HepG2 (cell line): Measurements from ENCODE around the gene POLDIP3. TPM values are rescaled to one million over a fixed set of nuclear protein-coding genes. Genes with fewer than 3 reads are reported as not detected.

Experiments used
- ESRRA ChIP-seq: sonication (generic); formaldehyde crosslinking; IDR thresholded peaks from 2 replicates; pipeline ENCODE4 v1.5.1; 2020; ENCODE audit warnings: mild to moderate bottlenecking, low read depth, missing genetic modification reagents
- GABPB1 ChIP-seq: IDR thresholded peaks from 2 replicates; pipeline ENCODE4 v1.6.1; 2016; ENCODE audit warnings: mild to moderate bottlenecking, missing genetic modification reagents, moderate library complexity, missing compliant biosample characterization
- HHEX ChIP-seq: IDR thresholded peaks from 2 replicates; pipeline ENCODE4 v1.6.1; 2016; ENCODE audit warnings: control low read depth
- HOXD1 ChIP-seq: sonication (generic); formaldehyde crosslinking; IDR thresholded peaks from 2 replicates; pipeline ENCODE4 v1.5.0; 2020; ENCODE audit warnings: missing genetic modification reagents
- KDM3A ChIP-seq: IDR thresholded peaks from 2 replicates; pipeline ENCODE4 v1.6.1; 2018; ENCODE audit warnings: low read depth, missing compliant biosample characterization
- MIER3 ChIP-seq: IDR thresholded peaks from 2 replicates; pipeline ENCODE4 v1.6.1; 2016; ENCODE audit warnings: missing compliant biosample characterization, borderline replicate concordance
- MYC ChIP-seq: sonication (generic); formaldehyde crosslinking; IDR thresholded peaks from 2 replicates; pipeline ENCODE4 v1.9.0; 2021; ENCODE audit warnings: missing genetic modification reagents, borderline replicate concordance
- RBM39 ChIP-seq: fragments of 200-400 bp; formaldehyde crosslinking; IDR thresholded peaks from one replicate; pipeline ENCODE4 v1.6.1; 2018; ENCODE audit warnings: antibody characterized with exemption, mild to moderate bottlenecking, low read depth, low read length; ENCODE audit not compliant: poor library complexity, severe bottlenecking
- SRY ChIP-seq: sonication (generic); formaldehyde crosslinking; IDR thresholded peaks from 2 replicates; pipeline ENCODE4 v1.8.0; 2022; ENCODE audit warnings: mild to moderate bottlenecking, missing genetic modification reagents
- SSRP1 ChIP-seq: IDR thresholded peaks from 2 replicates; pipeline ENCODE4 v1.6.1; 2016; ENCODE audit warnings: control low read depth
- STAG1 ChIP-seq: sonication (generic); formaldehyde crosslinking; IDR thresholded peaks from 2 replicates; pipeline ENCODE4 v1.4.0; 2020; ENCODE audit warnings: missing genetic modification reagents
- TBP ChIP-seq: sonication (generic); formaldehyde crosslinking; IDR thresholded peaks from 2 replicates; pipeline ENCODE4 v1.5.0; 2020; ENCODE audit warnings: missing genetic modification reagents
- ZNF33A ChIP-seq: sonication (generic); formaldehyde crosslinking; IDR thresholded peaks from 2 replicates; pipeline ENCODE4 v1.5.1; 2020; ENCODE audit warnings: missing genetic modification reagents, mild to moderate bottlenecking, moderate library complexity, borderline replicate concordance
- ZNF572 ChIP-seq: sonication (generic); formaldehyde crosslinking; IDR thresholded peaks from 2 replicates; pipeline ENCODE4 v1.5.1; 2020; ENCODE audit warnings: mild to moderate bottlenecking, missing genetic modification reagents
- ZNF75D ChIP-seq: sonication (generic); formaldehyde crosslinking; IDR thresholded peaks from 2 replicates; pipeline ENCODE4 v1.8.1; 2023; ENCODE audit warnings: missing genetic modification reagents, mild to moderate bottlenecking, borderline replicate concordance
- ZSCAN29 ChIP-seq: sonication (generic); formaldehyde crosslinking; conservative IDR thresholded peaks from 2 replicates; pipeline ENCODE4 v1.4.0; 2020; ENCODE audit warnings: mild to moderate bottlenecking, missing genetic modification reagents
- polyA plus RNA-seq, 8 experiments: library from polyadenylated mRNA; depleted of rRNA in 3 of 8; stranded (reverse) in 7 of 8; unstranded in 1 of 8; fragments of >200 nt; fragmentation: Illumina TruSeq in 4 of 8; extraction: Trizol in 4 of 8; gene quantifications; 2 replicates each; pipeline versions ENCODE4 v1.2.1 to v1.2.3, GENCODE V29; 2011 to 2016; ENCODE audit warnings: low read depth in 4 of 8, missing spikeins in 1 of 8, mixed read lengths in 1 of 8; ENCODE audit not compliant: insufficient read depth in 1 of 8
- total RNA-seq, 5 experiments: library from RNA; depleted of rRNA; stranded (reverse); fragments of >200 nt; fragmentation: Illumina TruSeq; extraction: Trizol; gene quantifications; 2 replicates each; pipeline ENCODE4 v1.2.3, GENCODE V29; 2016; ENCODE audit warnings: low read depth in 1 of 5
- TF ChIP-seq, protein P1 (sequence below): sonication (generic); formaldehyde crosslinking; IDR thresholded peaks from 2 replicates; pipeline ENCODE4 v1.4.0; 2020; ENCODE audit warnings: missing genetic modification reagents
- TF ChIP-seq, protein P2 (sequence below): sonication (generic); formaldehyde crosslinking; IDR thresholded peaks from 2 replicates; pipeline ENCODE4 v1.8.0; 2022; ENCODE audit warnings: missing genetic modification reagents, mild to moderate bottlenecking, moderate library complexity, borderline replicate concordance
- TF ChIP-seq, protein P3 (sequence below): sonication (generic); formaldehyde crosslinking; IDR thresholded peaks from 2 replicates; pipeline ENCODE4 v1.5.1; 2020; ENCODE audit warnings: mild to moderate bottlenecking, missing genetic modification reagents, moderate library complexity
- TF ChIP-seq, protein P4 (sequence below): sonication (generic); formaldehyde crosslinking; IDR thresholded peaks from 2 replicates; pipeline ENCODE4 v1.4.0; 2020; ENCODE audit warnings: missing genetic modification reagents

POLDIP3 gene
- total and polyA plus RNA-seq, 2 of the 13 experiments (the other 11 are each of a cell fraction or from before 2014, with no cell fraction given), result 45.8 to 47.4 TPM

DNA sequence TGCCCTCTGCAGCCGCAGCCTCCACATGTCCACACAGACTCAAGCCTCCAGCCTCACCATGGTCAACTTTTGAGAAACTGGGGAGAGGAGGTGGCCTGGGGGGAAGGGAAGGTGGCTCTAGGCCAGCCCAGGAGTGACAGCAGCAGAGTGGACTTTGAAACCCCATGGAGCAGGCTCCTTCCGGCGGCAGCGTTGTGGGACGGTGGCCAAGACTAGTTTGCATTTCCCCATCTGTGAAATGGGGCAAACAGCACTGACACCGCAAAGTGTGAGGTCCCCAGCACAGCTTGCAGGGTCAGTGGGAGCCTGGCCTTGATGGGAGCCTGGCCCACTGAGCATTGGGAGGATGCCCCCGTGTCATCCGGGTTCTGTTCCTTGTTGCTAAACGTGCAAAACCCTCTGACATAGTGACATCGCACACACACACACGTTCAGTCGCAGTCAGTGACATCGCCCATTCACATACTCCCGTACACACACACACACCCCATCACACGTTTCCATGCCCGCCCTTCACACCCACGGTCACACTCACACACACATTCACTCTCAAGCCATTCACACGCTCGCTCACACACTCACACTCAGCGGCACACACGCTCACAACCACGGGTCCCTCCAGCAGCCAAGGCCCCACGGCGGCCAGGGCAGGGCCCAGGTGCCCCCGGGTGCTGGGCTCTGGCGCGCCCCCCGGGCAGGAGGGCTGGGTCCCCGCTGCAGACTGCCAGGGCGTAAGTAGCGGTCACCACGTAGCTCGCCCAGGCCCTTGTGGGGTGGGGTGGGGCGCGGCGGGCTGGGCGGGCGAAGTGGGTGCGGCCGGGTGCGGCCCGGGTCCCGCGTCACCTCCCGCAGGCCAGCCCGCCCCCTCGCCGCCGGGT is 33.9 kb upstream of the POLDIP3 start (continued):
- TF ChIP-seq STAG1 (CRISPR knock-in tag) (0 out of 2 replicates have a peak, but pooled peaks have one; percentile 11), SRY (CRISPR knock-in tag) (peak; percentile 77), HHEX (no peak), HOXD1 (peak; percentile 53; the same call in 1 of the 2 replicates), ZNF75D (CRISPR knock-in tag) (no peak), RBM39 (peak; percentile 65), ZSCAN29 (peak; percentile 73; the same call in 1 of the 2 replicates), ZNF33A (CRISPR knock-in tag) (no peak), ESRRA (CRISPR knock-in tag) (peak; percentile 19; the same call in 1 of the 2 replicates), TBP (CRISPR knock-in tag) (no peak), KDM3A (peak; percentile 79), GABPB1 (CRISPR knock-in tag) (peak; percentile 80), SSRP1 (CRISPR knock-in tag) (peak; percentile 35; the same call in 1 of the 2 replicates), ZNF572 (CRISPR knock-in tag) (0 out of 2 replicates have a peak, but pooled peaks have one; percentile 84), MIER3 (CRISPR knock-in tag) (peak; percentile 80; the same call in 1 of the 2 replicates), MYC (peak; percentile 87)
- TF ChIP-seq, protein P1, sequence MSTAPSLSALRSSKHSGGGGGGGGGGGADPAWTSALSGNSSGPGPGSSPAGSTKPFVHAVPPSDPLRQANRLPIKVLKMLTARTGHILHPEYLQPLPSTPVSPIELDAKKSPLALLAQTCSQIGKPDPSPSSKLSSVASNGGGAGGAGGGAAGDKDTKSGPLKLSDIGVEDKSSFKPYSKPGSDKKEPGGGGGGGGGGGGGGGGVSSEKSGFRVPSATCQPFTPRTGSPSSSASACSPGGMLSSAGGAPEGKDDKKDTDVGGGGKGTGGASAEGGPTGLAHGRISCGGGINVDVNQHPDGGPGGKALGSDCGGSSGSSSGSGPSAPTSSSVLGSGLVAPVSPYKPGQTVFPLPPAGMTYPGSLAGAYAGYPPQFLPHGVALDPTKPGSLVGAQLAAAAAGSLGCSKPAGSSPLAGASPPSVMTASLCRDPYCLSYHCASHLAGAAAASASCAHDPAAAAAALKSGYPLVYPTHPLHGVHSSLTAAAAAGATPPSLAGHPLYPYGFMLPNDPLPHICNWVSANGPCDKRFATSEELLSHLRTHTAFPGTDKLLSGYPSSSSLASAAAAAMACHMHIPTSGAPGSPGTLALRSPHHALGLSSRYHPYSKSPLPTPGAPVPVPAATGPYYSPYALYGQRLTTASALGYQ (CRISPR knock-in tag), result 0 out of 2 replicates have a peak, but pooled peaks have one; percentile 13
- TF ChIP-seq, protein P2, sequence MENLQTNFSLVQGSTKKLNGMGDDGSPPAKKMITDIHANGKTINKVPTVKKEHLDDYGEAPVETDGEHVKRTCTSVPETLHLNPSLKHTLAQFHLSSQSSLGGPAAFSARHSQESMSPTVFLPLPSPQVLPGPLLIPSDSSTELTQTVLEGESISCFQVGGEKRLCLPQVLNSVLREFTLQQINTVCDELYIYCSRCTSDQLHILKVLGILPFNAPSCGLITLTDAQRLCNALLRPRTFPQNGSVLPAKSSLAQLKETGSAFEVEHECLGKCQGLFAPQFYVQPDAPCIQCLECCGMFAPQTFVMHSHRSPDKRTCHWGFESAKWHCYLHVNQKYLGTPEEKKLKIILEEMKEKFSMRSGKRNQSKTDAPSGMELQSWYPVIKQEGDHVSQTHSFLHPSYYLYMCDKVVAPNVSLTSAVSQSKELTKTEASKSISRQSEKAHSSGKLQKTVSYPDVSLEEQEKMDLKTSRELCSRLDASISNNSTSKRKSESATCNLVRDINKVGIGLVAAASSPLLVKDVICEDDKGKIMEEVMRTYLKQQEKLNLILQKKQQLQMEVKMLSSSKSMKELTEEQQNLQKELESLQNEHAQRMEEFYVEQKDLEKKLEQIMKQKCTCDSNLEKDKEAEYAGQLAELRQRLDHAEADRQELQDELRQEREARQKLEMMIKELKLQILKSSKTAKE (CRISPR knock-in tag), result no peak
- TF ChIP-seq, protein P3, sequence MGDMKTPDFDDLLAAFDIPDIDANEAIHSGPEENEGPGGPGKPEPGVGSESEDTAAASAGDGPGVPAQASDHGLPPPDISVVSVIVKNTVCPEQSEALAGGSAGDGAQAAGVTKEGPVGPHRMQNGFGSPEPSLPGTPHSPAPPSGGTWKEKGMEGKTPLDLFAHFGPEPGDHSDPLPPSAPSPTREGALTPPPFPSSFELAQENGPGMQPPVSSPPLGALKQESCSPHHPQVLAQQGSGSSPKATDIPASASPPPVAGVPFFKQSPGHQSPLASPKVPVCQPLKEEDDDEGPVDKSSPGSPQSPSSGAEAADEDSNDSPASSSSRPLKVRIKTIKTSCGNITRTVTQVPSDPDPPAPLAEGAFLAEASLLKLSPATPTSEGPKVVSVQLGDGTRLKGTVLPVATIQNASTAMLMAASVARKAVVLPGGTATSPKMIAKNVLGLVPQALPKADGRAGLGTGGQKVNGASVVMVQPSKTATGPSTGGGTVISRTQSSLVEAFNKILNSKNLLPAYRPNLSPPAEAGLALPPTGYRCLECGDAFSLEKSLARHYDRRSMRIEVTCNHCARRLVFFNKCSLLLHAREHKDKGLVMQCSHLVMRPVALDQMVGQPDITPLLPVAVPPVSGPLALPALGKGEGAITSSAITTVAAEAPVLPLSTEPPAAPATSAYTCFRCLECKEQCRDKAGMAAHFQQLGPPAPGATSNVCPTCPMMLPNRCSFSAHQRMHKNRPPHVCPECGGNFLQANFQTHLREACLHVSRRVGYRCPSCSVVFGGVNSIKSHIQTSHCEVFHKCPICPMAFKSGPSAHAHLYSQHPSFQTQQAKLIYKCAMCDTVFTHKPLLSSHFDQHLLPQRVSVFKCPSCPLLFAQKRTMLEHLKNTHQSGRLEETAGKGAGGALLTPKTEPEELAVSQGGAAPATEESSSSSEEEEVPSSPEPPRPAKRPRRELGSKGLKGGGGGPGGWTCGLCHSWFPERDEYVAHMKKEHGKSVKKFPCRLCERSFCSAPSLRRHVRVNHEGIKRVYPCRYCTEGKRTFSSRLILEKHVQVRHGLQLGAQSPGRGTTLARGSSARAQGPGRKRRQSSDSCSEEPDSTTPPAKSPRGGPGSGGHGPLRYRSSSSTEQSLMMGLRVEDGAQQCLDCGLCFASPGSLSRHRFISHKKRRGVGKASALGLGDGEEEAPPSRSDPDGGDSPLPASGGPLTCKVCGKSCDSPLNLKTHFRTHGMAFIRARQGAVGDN (CRISPR knock-in tag), result peak; percentile 98
- TF ChIP-seq, protein P4, sequence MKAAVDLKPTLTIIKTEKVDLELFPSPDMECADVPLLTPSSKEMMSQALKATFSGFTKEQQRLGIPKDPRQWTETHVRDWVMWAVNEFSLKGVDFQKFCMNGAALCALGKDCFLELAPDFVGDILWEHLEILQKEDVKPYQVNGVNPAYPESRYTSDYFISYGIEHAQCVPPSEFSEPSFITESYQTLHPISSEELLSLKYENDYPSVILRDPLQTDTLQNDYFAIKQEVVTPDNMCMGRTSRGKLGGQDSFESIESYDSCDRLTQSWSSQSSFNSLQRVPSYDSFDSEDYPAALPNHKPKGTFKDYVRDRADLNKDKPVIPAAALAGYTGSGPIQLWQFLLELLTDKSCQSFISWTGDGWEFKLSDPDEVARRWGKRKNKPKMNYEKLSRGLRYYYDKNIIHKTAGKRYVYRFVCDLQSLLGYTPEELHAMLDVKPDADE (CRISPR knock-in tag), result peak; percentile 60; the same call in 1 of the 2 replicates
